Mesendoderm (in vitro differentiated cells): ENCODE measurements around the gene GJC3. TPM values are rescaled to one million over a fixed set of nuclear protein-coding genes. Genes with fewer than 3 reads are reported as not detected.

Experiments
- DNase-seq: peaks from one replicate; pipeline ENCODE4 v3.0.0; 2013
- H2AK5ac ChIP-seq: 2 replicates; pipeline ENCODE4 v1.6.1; 2013; ENCODE audit warnings: low read length, inconsistent platforms
- H2BK120ac ChIP-seq: 2 replicates; pipeline ENCODE4 v1.6.1; 2013; ENCODE audit warnings: low read depth, mild to moderate bottlenecking, low read length, moderate library complexity, mixed read lengths
- H2BK15ac ChIP-seq: replicated peaks from 2 replicates; pipeline ENCODE4 v1.6.1; 2013; ENCODE audit warnings: low read depth, mild to moderate bottlenecking, moderate library complexity
- H2BK5ac ChIP-seq: 2 replicates; pipeline ENCODE4 v1.6.1; 2013; ENCODE audit warnings: low read length, inconsistent platforms
- H3K18ac ChIP-seq: 2 replicates; pipeline ENCODE4 v1.6.1; 2013; ENCODE audit warnings: mild to moderate bottlenecking, low read length, mixed read lengths
- H3K23ac ChIP-seq: one replicate; pipeline ENCODE4 v1.6.1; 2013; ENCODE audit warnings: low read length
- H3K27ac ChIP-seq: 2 replicates; pipeline ENCODE4 v1.5.1; 2013; ENCODE audit warnings: low read depth, mild to moderate bottlenecking, inconsistent platforms, low read length, moderate library complexity
- H3K27me3 ChIP-seq: 2 replicates; pipeline ENCODE4 v1.6.1; 2013; ENCODE audit warnings: low read length, control low read depth, mild to moderate bottlenecking, inconsistent platforms; ENCODE audit not compliant: insufficient read depth, poor library complexity
- H3K36me3 ChIP-seq: 2 replicates; pipeline ENCODE4 v1.6.1; 2013; ENCODE audit warnings: low read length, inconsistent platforms; ENCODE audit not compliant: control insufficient read depth, insufficient read depth
- H3K4ac ChIP-seq: one replicate; pipeline ENCODE4 v1.6.1; 2013; ENCODE audit warnings: low read depth, mild to moderate bottlenecking, low read length, moderate library complexity
- H3K4me1 ChIP-seq: 2 replicates; pipeline ENCODE4 v1.6.1; 2013; ENCODE audit warnings: low read depth, low read length, inconsistent platforms; ENCODE audit not compliant: control insufficient read depth
- H3K4me2 ChIP-seq: 2 replicates; pipeline ENCODE4 v1.6.1; 2013; ENCODE audit warnings: low read length
- H3K4me3 ChIP-seq: 2 replicates; pipeline ENCODE4 v1.5.1; 2013; ENCODE audit warnings: mild to moderate bottlenecking, low read length
- H3K56ac ChIP-seq: one replicate; pipeline ENCODE4 v1.6.1; 2013; ENCODE audit warnings: low read length
- H3K79me1 ChIP-seq: 2 replicates; pipeline ENCODE4 v1.6.1; 2013; ENCODE audit warnings: low read length, inconsistent platforms
- H3K79me2 ChIP-seq: 2 replicates; pipeline ENCODE4 v1.6.1; 2013; ENCODE audit warnings: mild to moderate bottlenecking, low read length; ENCODE audit not compliant: control insufficient read depth, insufficient read depth
- H3K9ac ChIP-seq: 2 replicates; pipeline ENCODE4 v1.6.1; 2013; ENCODE audit warnings: low read length, inconsistent platforms
- H4K5ac ChIP-seq: one replicate; pipeline ENCODE4 v1.6.1; 2013; ENCODE audit warnings: low read length
- H4K8ac ChIP-seq: one replicate; pipeline ENCODE4 v1.6.1; 2013; ENCODE audit warnings: low read depth, mild to moderate bottlenecking, control low read depth, low read length, moderate library complexity
- WGBS: extraction: QIAGEN DNeasy Blood & Tissue Kit; methylation state at CpG from one replicate; pipeline ENCODE4 v1.1.7; 2013; ENCODE audit warnings: low lambda C conversion rate, missing lambda C conversion rate; ENCODE audit not compliant: insufficient coverage; ENCODE audit errors: extremely low coverage; 5-methylcytosine and 5-hydroxymethylcytosine counted together
- small RNA-seq: library from polyadenylated mRNA; stranded (forward); fragments of <200 nt; extraction: miRNeasy Mini kit (QIAGEN cat#:217004); gene quantifications from one replicate; pipeline ENCODE3, GENCODE V24; 2013; ENCODE audit not compliant: insufficient read depth

GJC3 gene

DNA sequence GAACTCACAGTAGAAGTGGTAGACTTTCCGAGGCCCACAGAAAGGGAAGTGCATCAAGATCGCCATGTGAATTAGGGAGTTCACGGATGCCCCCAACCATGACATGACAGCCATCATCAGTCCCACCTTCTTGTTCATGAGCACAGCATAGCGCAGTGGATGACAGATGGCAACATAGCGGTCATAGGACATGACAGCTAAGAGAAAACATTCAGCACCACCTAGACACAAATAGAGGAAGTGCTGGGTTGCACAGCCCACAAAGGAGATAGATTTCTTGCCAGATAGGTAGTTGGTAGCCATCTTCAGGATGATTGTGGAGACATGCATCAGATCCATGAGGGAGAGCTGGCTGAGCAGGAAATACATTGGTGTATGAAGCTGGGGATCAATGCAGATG, 52.9 kb downstream of the GJC3 start:
- no peak overlapping the region for H4K5ac ChIP-seq
- H3K4ac ChIP-seq = no peak overlapping the region
- H2BK15ac ChIP-seq = no peak overlapping the region
- H3K4me3 ChIP-seq = no peak overlapping the region
- H3K4me2 ChIP-seq = no peak overlapping the region
- H3K23ac ChIP-seq = peak overlapping the region; percentile 30
- H2BK120ac ChIP-seq = no peak overlapping the region
- no peak overlapping the region for H3K9ac ChIP-seq
- H3K56ac ChIP-seq = no peak overlapping the region
- no peaks in the 10 kb centered on the region for H3K36me3 ChIP-seq
- no peak overlapping the region for H2BK5ac ChIP-seq
- DNase-seq = no peak
- no peak overlapping the region for H3K18ac ChIP-seq
- no peaks in the 10 kb centered on the region for H3K4me1 ChIP-seq
- no peak overlapping the region for H3K27ac ChIP-seq
- no peaks in the 10 kb centered on the region for H3K79me2 ChIP-seq
- no peak overlapping the region for H4K8ac ChIP-seq
- H3K79me1 ChIP-seq = no peaks in the 10 kb centered on the region
- H2AK5ac ChIP-seq = peak overlapping the region; percentile 24
- no CpG with 5 or more reads among the region's 5 CpGs for WGBS
- no peaks in the 10 kb centered on the region for H3K27me3 ChIP-seq

Small RNA genes within 50 kb of the gene (small RNA-seq; reads per million reads assigned to genes)
- gene RF00019 (not detected), gene RF00561 (not detected)
